Dermis blood vessel endothelial cell (primary cell): ENCODE data around the gene PLA2G15. TPM values are rescaled to one million over a fixed set of nuclear protein-coding genes. Genes with fewer than 3 reads are reported as not detected.

Source experiments
- DNase-seq: peaks from one replicate; pipeline ENCODE4 v3.0.0; 2010
- total RNA-seq: library from RNA; depleted of rRNA; stranded (reverse); fragments of >200 nt; gene quantifications from 2 replicates; pipeline ENCODE4 v1.2.3, GENCODE V29; 2014

PLA2G15 gene
- total RNA-seq, 1 donor from 2014 or later: 28.6 TPM

DNA sequence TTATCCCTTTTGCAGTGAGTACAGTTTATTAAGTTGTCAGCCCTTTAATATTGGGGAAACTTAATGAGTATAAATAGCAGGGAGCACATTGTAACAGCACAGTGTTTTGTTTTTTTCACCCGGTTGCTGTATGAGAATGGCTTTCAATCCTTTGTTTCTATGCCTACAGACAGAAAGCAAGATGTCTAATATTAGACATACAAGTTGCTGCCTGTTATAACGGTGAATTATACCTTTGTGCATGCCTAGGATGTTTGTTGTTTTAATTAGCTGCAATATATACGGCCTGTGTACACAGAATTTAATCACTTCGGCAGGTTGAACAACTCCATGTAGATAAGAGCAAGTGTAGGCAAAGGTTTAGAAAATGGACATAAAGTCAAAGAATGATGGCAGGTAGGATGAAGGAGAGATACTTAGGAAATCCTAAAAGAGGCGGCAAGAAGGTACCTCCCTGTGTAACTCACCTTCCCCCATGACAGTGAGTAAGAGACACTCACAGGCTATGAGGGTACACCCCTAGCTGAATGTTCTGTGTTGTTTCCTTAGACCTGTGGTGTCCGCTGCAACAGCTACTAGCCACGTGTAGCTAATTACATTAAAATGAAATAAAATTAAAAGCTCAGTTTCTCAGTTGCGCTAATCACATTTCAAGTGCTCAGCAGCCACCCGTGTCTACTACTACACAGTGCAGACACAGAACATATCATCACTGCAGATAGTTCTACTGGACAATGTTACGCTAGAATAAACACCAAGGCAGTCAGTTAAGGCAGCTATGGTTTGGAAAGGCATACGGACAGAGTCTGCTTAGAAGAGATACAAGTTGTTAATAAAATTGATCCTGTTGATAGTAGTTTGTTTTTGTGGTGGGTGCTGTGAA lies 54.6 kb downstream of the PLA2G15 start:
- no peak for DNase-seq

DNA sequence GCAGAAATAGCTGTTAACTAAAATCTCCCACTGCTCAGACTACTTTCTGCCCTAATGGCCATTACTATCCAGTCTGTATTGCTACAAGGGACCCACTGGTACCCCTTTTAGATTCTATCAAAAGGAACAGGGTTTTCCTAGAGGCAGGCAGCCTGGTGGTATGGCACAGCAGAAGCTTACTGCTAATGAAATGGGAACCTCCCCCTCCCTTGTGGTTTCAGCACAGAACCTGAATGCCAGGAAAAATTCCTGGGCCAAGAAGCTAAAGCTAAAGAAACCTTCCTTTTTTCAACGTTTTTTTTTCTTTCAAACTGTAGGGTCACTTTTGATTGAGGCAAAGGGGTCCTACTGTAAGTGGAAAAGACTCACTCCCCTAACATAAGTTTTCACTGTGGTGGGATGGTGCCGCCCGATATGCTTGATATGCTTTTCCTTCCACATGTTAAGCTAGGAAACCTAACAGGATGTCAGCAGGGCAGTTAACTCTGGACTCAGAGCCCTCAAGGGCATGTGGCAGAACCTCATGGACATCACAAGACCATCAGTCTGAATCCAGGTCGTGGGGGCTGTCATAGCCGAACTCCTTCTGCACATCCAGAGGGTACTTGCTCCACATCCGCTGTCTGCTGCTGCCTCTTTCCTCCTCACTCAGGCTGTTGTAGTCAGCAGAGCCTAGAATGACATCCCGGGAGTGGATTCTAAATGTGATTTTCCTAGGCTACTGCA lies 55.7 kb downstream of the PLA2G15 start:
- no peak for DNase-seq

DNA sequence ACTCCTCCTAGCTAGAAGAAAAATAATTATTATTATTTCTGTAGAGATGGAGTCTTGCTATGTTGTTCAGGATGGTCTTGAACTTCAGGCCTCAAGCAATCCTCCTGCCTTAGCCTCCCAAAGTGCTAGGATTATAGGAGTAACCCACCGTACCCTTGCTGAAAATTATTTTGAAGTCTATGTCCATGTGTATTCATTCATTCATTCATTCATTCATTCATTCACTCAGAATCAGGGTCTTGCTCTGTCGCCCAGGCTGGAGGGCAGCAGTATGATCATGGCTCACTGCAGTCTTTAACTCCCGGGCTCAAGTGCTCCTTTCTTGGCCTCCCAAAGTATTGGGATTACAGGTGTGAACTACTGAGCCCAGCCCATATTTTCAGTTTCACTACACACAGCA lies 61.5 kb downstream of the PLA2G15 start:
- DNase-seq: no peak

DNA sequence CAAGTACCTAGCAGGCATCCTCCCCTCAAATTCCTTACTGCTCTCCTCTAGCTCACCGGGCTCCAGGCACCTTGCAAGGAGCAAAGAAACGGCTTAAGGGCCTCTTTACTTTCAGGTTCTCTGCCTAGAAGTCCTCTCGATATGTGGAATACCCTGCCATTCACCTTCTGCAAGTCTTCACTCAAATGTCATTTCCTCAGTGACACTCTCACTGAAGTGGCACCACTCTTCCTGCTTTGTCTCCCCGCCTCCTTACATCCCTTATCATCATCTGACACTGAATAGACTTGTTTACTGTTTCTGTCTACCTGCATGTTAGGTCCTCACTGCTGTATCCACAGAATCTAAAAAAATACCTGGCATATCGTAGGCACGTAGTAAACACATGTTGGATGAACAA lies 64.6 kb downstream of the PLA2G15 start:
- DNase-seq: no peak

DNA sequence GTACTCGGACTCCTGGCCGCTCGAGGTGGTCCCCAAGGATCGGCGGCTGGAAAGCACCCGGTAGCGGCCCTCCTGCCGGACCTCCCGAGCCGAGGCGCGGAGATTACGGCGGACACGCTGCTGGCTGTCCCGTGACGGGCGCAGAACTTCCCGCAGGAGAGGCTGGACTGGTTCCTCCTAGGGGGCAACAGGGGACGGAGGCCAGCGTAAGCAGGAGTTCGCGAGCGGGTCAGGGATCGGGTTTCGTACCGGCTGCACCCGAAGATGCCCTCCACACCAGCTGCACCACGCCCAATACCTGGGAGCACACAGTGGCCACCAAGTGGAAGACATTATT lies 65.2 kb downstream of the PLA2G15 start:
- DNase-seq: no peak

Other genes starting within 250 kb of the PLA2G15 start
- 2.9 and 3.7 TPM in 2 replicates for gene DPEP2, start 245.9 kb upstream of the PLA2G15 start, total RNA-seq
- not detected in 2 replicates for gene DPEP2NB, start 229.5 kb upstream of the PLA2G15 start, total RNA-seq
- 15.1 and 19.5 TPM in 2 replicates for gene DDX28, start 222.1 kb upstream of the PLA2G15 start, total RNA-seq
- 26.4 and 34.9 TPM in 2 replicates for gene DUS2, start 222.1 kb upstream of the PLA2G15 start, total RNA-seq
- gene NFATC3, start 160.0 kb upstream of the PLA2G15 start, total RNA-seq: 14.1 and 31.6 TPM in 2 replicates
- gene ESRP2, start 9.2 kb upstream of the PLA2G15 start, total RNA-seq: 3.6 and 4.1 TPM in 2 replicates
- 17.4 and 31.1 TPM in 2 replicates for gene SLC7A6, start 19.2 kb downstream of the PLA2G15 start, total RNA-seq
- gene SLC7A6OS, start 65.6 kb downstream of the PLA2G15 start, total RNA-seq: 13.3 and 15.5 TPM in 2 replicates
- 50.0 and 54.4 TPM in 2 replicates for gene PRMT7, start 65.6 kb downstream of the PLA2G15 start, total RNA-seq
- 0.14 and 0.17 TPM in 2 replicates for gene SMPD3, start 203.1 kb downstream of the PLA2G15 start, total RNA-seq